Measurements from ENCODE around the gene SPATA32. TPM values are rescaled to one million over a fixed set of nuclear protein-coding genes. Genes with fewer than 3 reads are reported as not detected.

The SPATA32 gene
- total and polyA plus RNA-seq, 2 experiments from 2014 or later: not detected

DNA sequence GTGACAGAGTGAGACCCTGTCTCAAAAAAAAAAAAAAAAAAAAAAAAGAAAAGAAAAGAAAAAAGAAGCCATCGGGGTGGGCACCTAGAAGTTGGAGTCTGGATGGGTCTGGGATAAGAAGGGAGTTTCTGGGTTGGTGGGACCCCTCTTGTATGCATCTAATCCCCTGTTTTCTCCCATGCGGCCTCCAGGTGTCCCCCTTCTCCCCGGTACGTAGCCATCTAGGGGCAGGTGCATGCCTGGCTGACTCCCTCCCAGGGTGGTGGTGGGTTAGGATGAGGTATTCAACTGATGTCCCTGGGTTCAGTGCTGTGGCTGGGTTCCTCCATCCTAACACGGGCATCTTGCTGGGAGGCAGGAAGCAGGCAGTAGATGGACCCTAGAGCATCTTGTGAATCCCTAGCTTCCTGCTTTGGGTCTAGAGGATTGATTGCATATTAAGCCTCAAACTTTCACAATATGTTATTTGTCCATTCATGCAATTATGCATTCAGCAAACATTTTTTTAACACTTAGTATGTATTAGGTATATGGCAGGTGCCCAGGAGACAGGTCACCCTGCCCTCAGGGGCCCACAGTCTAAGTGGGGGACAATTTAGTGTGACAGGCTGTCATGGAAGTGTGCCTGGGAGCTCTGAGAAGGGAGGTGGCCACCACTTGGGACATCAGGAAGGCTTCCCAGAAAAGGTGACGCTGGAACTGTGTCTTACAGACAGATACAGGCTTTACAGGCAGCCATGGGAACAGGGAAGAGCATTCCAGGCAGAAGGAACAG is 27.1 kb downstream of the SPATA32 start:
- Mint-ChIP-seq H3K9me3 (no peaks in the 10 kb centered on the region; the same call in 2 of the 3 replicates), H3K4me1 (peaks cover 24% of the 10 kb centered on the region), H3K27ac (no peak overlapping the region), H3K27me3 (ENCODE audit: insufficient read depth, low read depth, poor library complexity) (peaks cover 36% of the 10 kb centered on the region), H3K4me3 (no peak overlapping the region; the same call in 2 of the 3 replicates), H3K36me3 (ENCODE audit: low read depth) (no peaks in the 10 kb centered on the region; the same call in 2 of the 3 replicates)
- Histone ChIP-seq H3K4me3 (no peak overlapping the region), H4K20me1 (replicated peaks; ENCODE audit: insufficient read depth) (no peaks in the 10 kb centered on the region; the same call in 1 of the 2 replicates), H3K4me1 (ENCODE audit: insufficient read depth) (peaks cover 17% of the 10 kb centered on the region), H2AFZ (no peak overlapping the region), H3K27me3 (ENCODE audit: insufficient read depth) (peaks cover 37% of the 10 kb centered on the region), H3K9me2 (ENCODE audit: insufficient read depth) (no peaks in the 10 kb centered on the region), H3F3A (replicated peaks; ENCODE audit: low read depth) (no peaks in the 10 kb centered on the region), H3K4me2 (no peak overlapping the region), H3K27ac (ENCODE audit: low read depth) (no peak overlapping the region), H3K36me3 (ENCODE audit: insufficient read depth) (no peaks in the 10 kb centered on the region), H3K79me2 (replicated peaks; ENCODE audit: insufficient read depth) (no peaks in the 10 kb centered on the region)
- ATAC-seq (peak; percentile 80), DNase-seq (ENCODE audit: low spot score) (peak; percentile 90)
- TF ChIP-seq CREB1 (CRISPR knock-in tag; IDR thresholded peaks at IDR 0.05; ENCODE audit: low read depth) (peak; percentile 68), ETS1 (IDR thresholded peaks at IDR 0.05) (no peak)
- TF ChIP-seq, protein P1, sequence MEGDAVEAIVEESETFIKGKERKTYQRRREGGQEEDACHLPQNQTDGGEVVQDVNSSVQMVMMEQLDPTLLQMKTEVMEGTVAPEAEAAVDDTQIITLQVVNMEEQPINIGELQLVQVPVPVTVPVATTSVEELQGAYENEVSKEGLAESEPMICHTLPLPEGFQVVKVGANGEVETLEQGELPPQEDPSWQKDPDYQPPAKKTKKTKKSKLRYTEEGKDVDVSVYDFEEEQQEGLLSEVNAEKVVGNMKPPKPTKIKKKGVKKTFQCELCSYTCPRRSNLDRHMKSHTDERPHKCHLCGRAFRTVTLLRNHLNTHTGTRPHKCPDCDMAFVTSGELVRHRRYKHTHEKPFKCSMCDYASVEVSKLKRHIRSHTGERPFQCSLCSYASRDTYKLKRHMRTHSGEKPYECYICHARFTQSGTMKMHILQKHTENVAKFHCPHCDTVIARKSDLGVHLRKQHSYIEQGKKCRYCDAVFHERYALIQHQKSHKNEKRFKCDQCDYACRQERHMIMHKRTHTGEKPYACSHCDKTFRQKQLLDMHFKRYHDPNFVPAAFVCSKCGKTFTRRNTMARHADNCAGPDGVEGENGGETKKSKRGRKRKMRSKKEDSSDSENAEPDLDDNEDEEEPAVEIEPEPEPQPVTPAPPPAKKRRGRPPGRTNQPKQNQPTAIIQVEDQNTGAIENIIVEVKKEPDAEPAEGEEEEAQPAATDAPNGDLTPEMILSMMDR (conservative IDR thresholded peaks at IDR 0.05; ENCODE audit: low read depth in 2 of 2): peak; percentile 67 to 87

DNA sequence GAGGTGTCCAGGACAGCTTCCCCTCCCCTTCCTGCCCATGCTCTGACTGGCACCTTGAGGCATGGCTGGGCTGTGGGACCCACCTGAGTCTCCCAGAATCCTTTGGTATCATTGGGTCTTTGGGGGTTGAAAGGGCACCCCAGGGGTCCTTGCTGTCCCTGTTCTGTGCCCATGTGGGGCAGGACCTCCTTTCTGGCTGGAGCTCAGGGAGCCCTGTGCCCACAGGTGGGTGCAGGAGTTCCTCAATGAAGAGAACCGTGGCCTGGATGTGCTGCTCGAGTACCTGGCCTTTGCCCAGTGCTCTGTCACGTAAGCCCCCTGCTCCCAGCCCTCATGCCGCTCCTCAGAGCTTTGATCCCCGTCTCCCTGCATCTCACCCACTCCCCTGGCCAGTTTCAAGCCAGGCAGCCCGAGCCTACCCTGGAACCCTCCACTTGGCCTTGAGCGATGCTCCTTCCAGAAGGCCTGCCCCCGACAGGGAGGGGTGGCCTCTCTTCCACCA is 28.4 kb downstream of the SPATA32 start:
- no peaks in the 10 kb centered on the region; the same call in 1 of the 2 replicates for H4K20me1 ChIP-seq (replicated peaks; ENCODE audit: insufficient read depth)
- no peak overlapping the region for H3K4me2 ChIP-seq
- H2AFZ ChIP-seq: no peak overlapping the region
- DNase-seq (ENCODE audit: low spot score) (no peak), ATAC-seq (no peak)
- H3K79me2 ChIP-seq (replicated peaks; ENCODE audit: insufficient read depth): no peaks in the 10 kb centered on the region
- 0 out of 2 replicates have a peak, but pooled peaks cover 2% of the 10 kb centered on the region for H3F3A ChIP-seq (replicated peaks; ENCODE audit: low read depth)
- peaks cover 35% of the 10 kb centered on the region for H3K4me1 Mint-ChIP-seq
- no peaks in the 10 kb centered on the region for H3K9me2 ChIP-seq (ENCODE audit: insufficient read depth)
- H3K4me3 ChIP-seq: no peak overlapping the region
- H3K36me3 ChIP-seq (ENCODE audit: insufficient read depth): no peaks in the 10 kb centered on the region
- H3K9me3 Mint-ChIP-seq: no peaks in the 10 kb centered on the region
- H3K4me1 ChIP-seq (ENCODE audit: insufficient read depth): peaks cover 25% of the 10 kb centered on the region
- no peak overlapping the region for H3K4me3 Mint-ChIP-seq
- H3K36me3 Mint-ChIP-seq (ENCODE audit: low read depth): no peaks in the 10 kb centered on the region; the same call in 2 of the 3 replicates
- no peak overlapping the region for H3K27ac ChIP-seq (ENCODE audit: low read depth)
- peaks cover 24% of the 10 kb centered on the region for H3K27me3 ChIP-seq (ENCODE audit: insufficient read depth)
- peaks cover 28% of the 10 kb centered on the region for H3K27me3 Mint-ChIP-seq (ENCODE audit: insufficient read depth, low read depth, poor library complexity)
- no peak overlapping the region for H3K27ac Mint-ChIP-seq
- TF ChIP-seq NANOG (IDR thresholded peaks at IDR 0.05; ENCODE audit: borderline replicate concordance): no peak
- TF ChIP-seq ZNF331 (CRISPR knock-in tag; IDR thresholded peaks at IDR 0.05; ENCODE audit: low read depth): no peak
- TF ChIP-seq, protein P2, sequence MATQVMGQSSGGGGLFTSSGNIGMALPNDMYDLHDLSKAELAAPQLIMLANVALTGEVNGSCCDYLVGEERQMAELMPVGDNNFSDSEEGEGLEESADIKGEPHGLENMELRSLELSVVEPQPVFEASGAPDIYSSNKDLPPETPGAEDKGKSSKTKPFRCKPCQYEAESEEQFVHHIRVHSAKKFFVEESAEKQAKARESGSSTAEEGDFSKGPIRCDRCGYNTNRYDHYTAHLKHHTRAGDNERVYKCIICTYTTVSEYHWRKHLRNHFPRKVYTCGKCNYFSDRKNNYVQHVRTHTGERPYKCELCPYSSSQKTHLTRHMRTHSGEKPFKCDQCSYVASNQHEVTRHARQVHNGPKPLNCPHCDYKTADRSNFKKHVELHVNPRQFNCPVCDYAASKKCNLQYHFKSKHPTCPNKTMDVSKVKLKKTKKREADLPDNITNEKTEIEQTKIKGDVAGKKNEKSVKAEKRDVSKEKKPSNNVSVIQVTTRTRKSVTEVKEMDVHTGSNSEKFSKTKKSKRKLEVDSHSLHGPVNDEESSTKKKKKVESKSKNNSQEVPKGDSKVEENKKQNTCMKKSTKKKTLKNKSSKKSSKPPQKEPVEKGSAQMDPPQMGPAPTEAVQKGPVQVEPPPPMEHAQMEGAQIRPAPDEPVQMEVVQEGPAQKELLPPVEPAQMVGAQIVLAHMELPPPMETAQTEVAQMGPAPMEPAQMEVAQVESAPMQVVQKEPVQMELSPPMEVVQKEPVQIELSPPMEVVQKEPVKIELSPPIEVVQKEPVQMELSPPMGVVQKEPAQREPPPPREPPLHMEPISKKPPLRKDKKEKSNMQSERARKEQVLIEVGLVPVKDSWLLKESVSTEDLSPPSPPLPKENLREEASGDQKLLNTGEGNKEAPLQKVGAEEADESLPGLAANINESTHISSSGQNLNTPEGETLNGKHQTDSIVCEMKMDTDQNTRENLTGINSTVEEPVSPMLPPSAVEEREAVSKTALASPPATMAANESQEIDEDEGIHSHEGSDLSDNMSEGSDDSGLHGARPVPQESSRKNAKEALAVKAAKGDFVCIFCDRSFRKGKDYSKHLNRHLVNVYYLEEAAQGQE (IDR thresholded peaks at IDR 0.05; ENCODE audit: unreplicated experiment): no peak
- TF ChIP-seq CREB1 (CRISPR knock-in tag; IDR thresholded peaks at IDR 0.05; ENCODE audit: low read depth): no peak
- TF ChIP-seq STAT1 (IDR thresholded peaks at IDR 0.05; ENCODE audit: unreplicated experiment): no peak
- TF ChIP-seq EZH2phosphoT487 (IDR thresholded peaks at IDR 0.05; ENCODE audit: unreplicated experiment): no peak
